LNCAP (cell line): ENCODE measurements around the gene LRP1B.

Experiments used
- CTCF ChIP-seq: fragments of 450-650 bp; IDR thresholded peaks from 2 replicates; pipeline ENCODE4 v1.5.1; 2017; ENCODE audit warnings: mild to moderate bottlenecking

The LRP1B gene

GRCh38 chr2:141438536-141438935, 692.3 kb downstream of the LRP1B start:
- no peak for TF ChIP-seq CTCF

- no peak for TF ChIP-seq CTCF
Observed at GRCh38 chr2:141437521-141437920, 693.3 kb downstream of the LRP1B start.

- no peak for TF ChIP-seq CTCF
Observed at GRCh38 chr2:141423124-141423523, 707.7 kb downstream of the LRP1B start.

- TF ChIP-seq CTCF: no peak
Observed at GRCh38 chr2:141417246-141417797, 713.5 kb downstream of the LRP1B start.

GRCh38 chr2:141411419-141411818, 719.4 kb downstream of the LRP1B start:
- TF ChIP-seq CTCF: no peak

GRCh38 chr2:141399270-141399669, 731.5 kb downstream of the LRP1B start:
- peak; percentile 48 for TF ChIP-seq CTCF

GRCh38 chr2:141393214-141393545, 737.6 kb downstream of the LRP1B start:
- TF ChIP-seq CTCF: no peak

GRCh38 chr2:141392517-141393213, 738.2 kb downstream of the LRP1B start:
- no peak for TF ChIP-seq CTCF
